GM21526 (cell line): Measurements from ENCODE around the gene SRGN.
"Not testable (repeated sequence)": the region's sequence is repeated elsewhere in the genome, so short reads cannot be mapped to it uniquely, and the experiment has no call there.

Experiments used
- ATAC-seq: cut with Tn5 transposase; IDR thresholded peaks from one replicate; pipeline ENCODE4 v1.9.1; 2021; ENCODE audit warnings: moderate library complexity; ENCODE audit not compliant: unreplicated experiment, low FRiP score

SRGN gene

DNA sequence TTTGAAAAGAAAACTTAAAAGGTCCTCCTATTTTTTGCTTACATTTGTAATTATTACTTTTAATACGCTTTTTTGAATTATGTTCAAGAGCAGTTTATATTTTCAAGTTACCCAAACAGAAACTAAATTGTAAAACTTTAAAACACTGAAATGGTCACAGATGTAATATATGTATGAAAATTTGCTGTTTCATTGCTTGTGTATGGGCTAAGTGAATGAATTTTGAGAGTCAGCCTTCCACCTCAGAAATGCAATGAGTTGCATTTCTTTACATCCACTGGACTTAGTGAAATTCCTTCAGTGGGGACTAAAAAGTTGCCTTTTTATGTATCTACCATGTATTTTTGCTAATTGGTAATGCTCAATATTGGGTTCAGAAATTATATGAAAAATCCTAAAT lies 37.7 kb downstream of the SRGN start:
- no peak for ATAC-seq

- ATAC-seq: no peak
These were observed 42.3 kb downstream of the SRGN start for GRCh38 chr10:69130251-69130650.

DNA sequence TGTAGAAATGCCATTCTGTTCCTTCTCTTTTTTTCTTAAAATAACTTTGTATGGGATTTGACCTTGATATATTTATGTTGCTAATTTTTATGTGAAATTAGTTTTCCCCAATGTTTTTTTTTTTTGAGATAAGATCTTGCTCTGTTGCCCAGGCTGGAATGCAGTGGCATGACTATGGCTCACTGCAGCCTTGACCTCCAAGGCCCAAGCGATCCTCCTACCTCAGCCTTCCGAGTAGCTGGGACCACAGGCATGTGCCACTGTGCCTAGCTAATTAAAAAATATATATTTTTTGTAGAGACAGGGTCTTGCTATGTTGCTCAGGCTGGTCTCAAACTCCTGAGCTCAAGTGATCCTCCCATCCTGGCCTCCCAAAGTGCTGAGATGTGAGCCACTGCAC lies 52.1 kb downstream of the SRGN start:
- no peak for ATAC-seq

GRCh38 chr10:69141304-69141703 lies 53.4 kb downstream of the SRGN start:
- no peak for ATAC-seq

DNA sequence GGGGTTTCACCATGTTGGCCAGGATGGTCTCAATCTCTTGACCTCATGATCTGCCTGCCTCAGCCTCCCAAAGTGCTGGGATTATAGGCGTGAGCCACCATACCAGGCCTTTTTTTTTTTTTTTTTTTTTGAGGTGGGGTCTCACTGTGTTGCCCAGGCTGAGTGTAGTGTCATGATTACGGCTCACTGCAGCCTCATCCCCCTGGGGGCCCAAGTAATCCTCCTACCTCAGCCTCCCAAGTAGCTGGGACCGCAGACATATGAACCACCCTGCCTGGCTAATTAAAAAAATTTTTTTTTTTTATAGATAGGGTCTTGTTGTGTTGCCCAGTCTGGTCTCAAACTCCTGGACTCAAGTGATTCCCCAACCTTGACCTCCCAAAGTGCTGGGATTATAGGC lies 54.2 kb downstream of the SRGN start:
- ATAC-seq: not testable (repeated sequence)

DNA sequence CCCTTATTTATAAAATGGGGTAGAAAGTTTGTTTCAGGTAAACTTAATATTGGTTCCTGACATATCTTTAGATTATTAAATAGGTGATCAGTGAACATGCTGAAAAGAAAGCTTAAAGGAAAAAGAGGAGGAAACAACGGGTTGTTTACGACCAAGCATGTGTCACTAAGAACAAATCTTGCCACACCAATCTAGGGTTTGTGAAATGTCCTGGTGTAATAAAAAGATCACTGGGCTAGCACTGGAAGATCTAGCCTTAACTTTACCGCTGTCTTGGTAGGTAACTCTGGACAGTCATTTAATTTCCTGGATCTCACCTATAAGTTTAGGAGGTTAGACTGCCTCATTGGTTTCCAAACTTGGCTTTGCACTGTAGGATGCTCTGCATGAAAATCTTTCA lies 55.1 kb downstream of the SRGN start:
- no peak for ATAC-seq

DNA sequence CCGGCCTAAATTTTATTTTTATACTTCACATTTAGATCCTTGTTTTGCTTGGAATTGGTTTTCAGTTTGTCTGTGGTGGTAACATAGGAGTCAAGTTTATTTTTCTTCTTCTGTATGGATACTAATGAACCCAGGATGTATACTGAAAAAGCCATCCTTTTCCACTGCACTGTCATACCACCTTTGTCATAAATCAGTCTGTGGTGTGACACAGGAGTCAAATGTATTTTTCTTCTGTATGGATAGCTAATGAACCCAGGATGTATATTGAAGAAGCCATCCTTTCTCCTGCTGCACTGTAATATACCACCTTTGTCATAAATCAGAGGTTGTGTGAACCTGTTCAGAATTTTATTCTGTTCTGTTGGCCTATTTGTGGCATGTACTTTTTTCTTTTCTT lies 57.4 kb downstream of the SRGN start:
- ATAC-seq: no peak

DNA sequence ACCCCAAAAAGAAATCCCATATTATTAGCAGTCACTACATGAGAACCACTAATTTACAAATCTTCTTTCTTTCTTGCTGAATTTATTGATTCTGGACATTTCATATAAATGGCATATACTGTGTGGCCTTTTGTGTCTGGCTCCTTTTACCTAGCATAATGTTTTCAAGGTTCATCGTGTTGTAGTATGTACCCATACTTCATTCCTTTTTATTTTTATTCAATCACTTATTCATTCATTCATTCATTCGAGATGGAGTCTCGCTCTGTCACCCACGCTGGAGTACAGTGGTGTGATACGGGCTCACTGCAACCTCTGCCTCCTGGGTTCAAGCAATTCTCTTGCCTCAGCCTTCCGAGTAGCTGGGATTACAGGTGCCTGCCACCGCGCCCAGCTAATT lies 58.0 kb downstream of the SRGN start:
- no peak for ATAC-seq

- ATAC-seq: no peak
These were observed 58.9 kb downstream of the SRGN start for GRCh38 chr10:69146759-69147158.

DNA sequence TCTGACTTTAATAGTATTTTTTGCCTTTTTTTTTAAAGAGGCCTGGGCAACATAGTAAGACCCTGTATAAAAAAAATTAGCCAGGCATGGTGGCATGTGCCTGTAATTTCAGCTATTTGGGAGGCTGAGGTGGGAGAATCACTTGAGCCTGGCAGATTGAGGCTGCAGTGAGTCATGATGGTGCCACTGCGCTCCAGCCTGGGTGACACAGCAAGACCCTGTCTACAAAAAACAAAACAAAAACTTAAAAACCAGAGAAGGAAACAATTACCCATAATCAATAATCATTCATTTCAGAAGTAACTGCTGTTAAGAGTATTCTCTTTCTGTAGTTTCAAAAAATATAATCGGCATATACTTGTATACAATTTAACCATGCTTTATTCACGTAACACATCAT lies 64.1 kb downstream of the SRGN start:
- no peak for ATAC-seq

DNA sequence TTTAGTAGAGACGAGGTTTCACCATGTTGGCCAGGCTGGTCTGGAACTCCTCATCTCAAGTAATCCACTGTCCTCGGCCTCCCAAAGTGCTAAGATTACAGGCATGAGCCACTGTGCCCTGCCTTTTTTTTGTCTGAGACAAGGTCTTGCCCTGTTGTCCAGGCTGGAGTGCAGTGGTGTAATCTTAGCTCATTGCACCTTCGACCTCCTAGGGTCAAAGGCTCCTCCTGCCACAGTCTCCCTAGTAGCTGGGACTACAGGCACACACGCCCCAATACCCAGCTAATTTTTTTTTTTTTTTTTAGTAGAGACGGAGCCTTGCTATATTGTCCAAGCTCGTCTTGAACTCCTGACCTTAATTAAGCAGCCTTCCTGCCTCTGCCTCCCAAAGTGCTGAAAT lies 65.3 kb downstream of the SRGN start:
- ATAC-seq: no peak
